GM12872 (cell line): ENCODE results near the gene ATXN7L1.

Experiments used
- CTCF ChIP-seq: IDR thresholded peaks from 3 replicates; pipeline ENCODE4 v1.5.1; 2011; ENCODE audit warnings: low read depth, mild to moderate bottlenecking, low read length, moderate library complexity; ENCODE audit not compliant: insufficient read depth

Gene ATXN7L1

GRCh38 chr7:105878746-105879605 is 2.6 kb upstream of the ATXN7L1 start:
- TF ChIP-seq CTCF = no peak

- TF ChIP-seq CTCF = no peak
Measured at GRCh38 chr7:105877736-105878135, 1.3 kb upstream of the ATXN7L1 start.

- no peak for TF ChIP-seq CTCF
Measured at GRCh38 chr7:105876964-105877601, 684 bp upstream of the ATXN7L1 start.

GRCh38 chr7:105875505-105875904 is 894 bp downstream of the ATXN7L1 start:
- no peak for TF ChIP-seq CTCF

- no peak for TF ChIP-seq CTCF
Measured at GRCh38 chr7:105874055-105874454, 2.3 kb downstream of the ATXN7L1 start.

GRCh38 chr7:105872491-105872890 is 3.9 kb downstream of the ATXN7L1 start:
- TF ChIP-seq CTCF = no peak

- no peak for TF ChIP-seq CTCF
Measured at GRCh38 chr7:105871142-105871541, 5.3 kb downstream of the ATXN7L1 start.
